H9 (cell line): Measurements from ENCODE around the gene TBC1D25. TPM values are rescaled to one million over a fixed set of nuclear protein-coding genes. Genes with fewer than 3 reads are reported as not detected.

Source experiments
- DNase-seq: peaks from one replicate; pipeline ENCODE4 v3.0.0-alpha.2; 2017
- H2AFZ ChIP-seq: one replicate; pipeline ENCODE4 v1.6.1; 2013; ENCODE audit warnings: mild to moderate bottlenecking, low read length, control low read depth, moderate library complexity
- H2AK5ac ChIP-seq: 2 replicates; pipeline ENCODE4 v1.6.1; 2013; ENCODE audit warnings: low read length, control low read depth, mixed read lengths; ENCODE audit not compliant: insufficient read length
- H2BK120ac ChIP-seq: one replicate; pipeline ENCODE4 v1.6.1; 2013; ENCODE audit warnings: low read depth, mild to moderate bottlenecking, low read length, control low read depth, inconsistent platforms; ENCODE audit not compliant: poor library complexity, severe bottlenecking
- H2BK12ac ChIP-seq: 2 replicates; pipeline ENCODE4 v1.6.1; 2013; ENCODE audit warnings: low read length, control low read depth, mixed read lengths, low read depth; ENCODE audit not compliant: insufficient read length
- H2BK15ac ChIP-seq: 2 replicates; pipeline ENCODE4 v1.6.1; 2013; ENCODE audit warnings: low read depth, low read length, control low read depth
- H2BK20ac ChIP-seq: one replicate; pipeline ENCODE4 v1.6.1; 2013; ENCODE audit warnings: low read depth, mild to moderate bottlenecking, low read length, control low read depth, inconsistent platforms; ENCODE audit not compliant: poor library complexity, severe bottlenecking
- H2BK5ac ChIP-seq: 2 replicates; pipeline ENCODE4 v1.6.1; 2013; ENCODE audit warnings: low read length, control low read depth, mixed read lengths; ENCODE audit not compliant: insufficient read length
- H3K14ac ChIP-seq: 2 replicates; pipeline ENCODE4 v1.6.1; 2013; ENCODE audit warnings: low read length, control low read depth; ENCODE audit not compliant: insufficient read depth
- H3K18ac ChIP-seq: 2 replicates; pipeline ENCODE4 v1.6.1; 2013; ENCODE audit warnings: low read depth, mild to moderate bottlenecking, mixed read lengths, low read length, control low read depth; ENCODE audit not compliant: insufficient read length
- H3K23ac ChIP-seq: 2 replicates; pipeline ENCODE4 v1.6.1; 2013; ENCODE audit warnings: low read length, control low read depth, mixed read lengths, low read depth; ENCODE audit not compliant: insufficient read length
- H3K23me2 ChIP-seq: 2 replicates; pipeline ENCODE4 v1.6.1; 2013; ENCODE audit warnings: low read depth, mild to moderate bottlenecking, mixed read lengths, low read length, control low read depth; ENCODE audit not compliant: insufficient read length, poor library complexity, severe bottlenecking
- H3K27ac ChIP-seq: 2 replicates; pipeline ENCODE4 v1.5.1; 2013; ENCODE audit warnings: low read length, control low read depth, mixed read lengths, low read depth; ENCODE audit not compliant: insufficient read length
- H3K27me3 ChIP-seq: 2 replicates; pipeline ENCODE4 v1.6.1; 2013; ENCODE audit warnings: low read length, control low read depth, inconsistent platforms; ENCODE audit not compliant: insufficient read depth
- H3K4ac ChIP-seq: 2 replicates; pipeline ENCODE4 v1.6.1; 2013; ENCODE audit warnings: low read depth, mild to moderate bottlenecking, control low read depth, inconsistent platforms, low read length, moderate library complexity
- H3K4me1 ChIP-seq: 2 replicates; pipeline ENCODE4 v1.6.1; 2013; ENCODE audit warnings: low read length, control low read depth, inconsistent platforms; ENCODE audit not compliant: insufficient read depth
- H3K4me2 ChIP-seq: 2 replicates; pipeline ENCODE4 v1.6.1; 2013; ENCODE audit warnings: low read length, control low read depth, mixed read lengths; ENCODE audit not compliant: insufficient read length, insufficient read depth
- H3K56ac ChIP-seq: 2 replicates; pipeline ENCODE4 v1.6.1; 2013; ENCODE audit warnings: low read depth, mild to moderate bottlenecking, mixed read lengths, low read length, control low read depth; ENCODE audit not compliant: insufficient read length
- H3K79me1 ChIP-seq: 2 replicates; pipeline ENCODE4 v1.6.1; 2013; ENCODE audit warnings: low read depth, mild to moderate bottlenecking, moderate library complexity, low read length, control low read depth, inconsistent platforms; ENCODE audit not compliant: insufficient read depth, poor library complexity, severe bottlenecking
- H3K79me2 ChIP-seq: 2 replicates; pipeline ENCODE4 v1.6.1; 2013; ENCODE audit warnings: low read length, control low read depth, inconsistent platforms; ENCODE audit not compliant: insufficient read depth
- H3K9ac ChIP-seq: 2 replicates; pipeline ENCODE4 v1.6.1; 2013; ENCODE audit warnings: low read length, control low read depth, mixed read lengths; ENCODE audit not compliant: insufficient read length; ENCODE audit errors: extremely low read depth
- H3K9me3 ChIP-seq: one replicate; pipeline ENCODE4 v1.6.1; 2013; ENCODE audit warnings: low read depth, low read length, inconsistent platforms; ENCODE audit not compliant: control insufficient read depth
- H3T11ph ChIP-seq: one replicate; pipeline ENCODE4 v1.6.1; 2013; ENCODE audit warnings: mild to moderate bottlenecking, low read length, control low read depth, inconsistent platforms
- H4K20me1 ChIP-seq: one replicate; pipeline ENCODE4 v1.6.1; 2013; ENCODE audit not compliant: control insufficient read depth, insufficient read length, insufficient read depth
- H4K5ac ChIP-seq: 2 replicates; pipeline ENCODE4 v1.6.1; 2013; ENCODE audit warnings: low read depth, mild to moderate bottlenecking, mixed read lengths, low read length, control low read depth; ENCODE audit not compliant: insufficient read length
- H4K8ac ChIP-seq: replicated peaks from 2 replicates; pipeline ENCODE4 v1.6.1; 2013; ENCODE audit warnings: low read length, control low read depth, mixed read lengths, low read depth; ENCODE audit not compliant: insufficient read length
- H4K91ac ChIP-seq: 2 replicates; pipeline ENCODE4 v1.6.1; 2013; ENCODE audit warnings: low read depth, mild to moderate bottlenecking, moderate library complexity, mixed read lengths, low read length, control low read depth; ENCODE audit not compliant: insufficient read length
- H3K27ac Mint-ChIP-seq, 3 experiments: 2 replicates in 2 of 3; 3 replicates in 1 of 3; pipeline ENCODE4 v1.8.0; 2020 to 2021; ENCODE audit warnings: mixed read lengths in 3 of 3, mild to moderate bottlenecking in 1 of 3, moderate library complexity in 1 of 3
- H3K27me3 Mint-ChIP-seq: 2 replicates; pipeline ENCODE4 v1.8.0; 2021; ENCODE audit warnings: low read depth, mild to moderate bottlenecking, moderate library complexity, mixed read lengths
- H3K36me3 Mint-ChIP-seq, 3 experiments: 2 replicates in 2 of 3; 3 replicates in 1 of 3; pipeline ENCODE4 v1.8.0; 2020 to 2021; ENCODE audit warnings: low read depth in 3 of 3, mixed read lengths in 3 of 3; ENCODE audit not compliant: insufficient read depth in 1 of 3
- H3K4me1 Mint-ChIP-seq, 2 experiments: 2 replicates each; pipeline ENCODE4 v1.8.0; 2020; ENCODE audit warnings: mixed read lengths in 2 of 2
- H3K4me3 Mint-ChIP-seq, 2 experiments: 2 replicates in 1 of 2; 3 replicates in 1 of 2; pipeline ENCODE4 v1.8.0; 2020 to 2021; ENCODE audit warnings: mild to moderate bottlenecking in 2 of 2, mixed read lengths in 2 of 2, moderate library complexity in 1 of 2
- H3K9me3 Mint-ChIP-seq, 2 experiments: 2 replicates in 1 of 2; 3 replicates in 1 of 2; pipeline ENCODE4 v1.8.0; 2020; ENCODE audit warnings: mild to moderate bottlenecking in 2 of 2, mixed read lengths in 2 of 2, moderate library complexity in 1 of 2
- WGBS: extraction: QIAGEN DNeasy Blood & Tissue Kit; methylation state at CpG from one replicate; pipeline ENCODE4 v1.1.7; 2013; ENCODE audit warnings: missing lambda C conversion rate, low lambda C conversion rate, mixed read lengths; ENCODE audit not compliant: insufficient read length; ENCODE audit errors: extremely low coverage; 5-methylcytosine and 5-hydroxymethylcytosine counted together
- total RNA-seq: library from RNA; stranded (reverse); gene quantifications from 2 replicates; pipeline ENCODE4 v1.2.1, GENCODE V29; 2021
- TF ChIP-seq, protein P1 (sequence below): fragments of 200-600 bp; sonication (generic); conservative IDR thresholded peaks from 3 replicates; pipeline ENCODE4 v1.8.0; 2021; ENCODE audit warnings: antibody characterized with exemption, mild to moderate bottlenecking

The TBC1D25 gene
- total RNA-seq, 1 experiment from 2014 or later, result 10.2 TPM

DNA sequence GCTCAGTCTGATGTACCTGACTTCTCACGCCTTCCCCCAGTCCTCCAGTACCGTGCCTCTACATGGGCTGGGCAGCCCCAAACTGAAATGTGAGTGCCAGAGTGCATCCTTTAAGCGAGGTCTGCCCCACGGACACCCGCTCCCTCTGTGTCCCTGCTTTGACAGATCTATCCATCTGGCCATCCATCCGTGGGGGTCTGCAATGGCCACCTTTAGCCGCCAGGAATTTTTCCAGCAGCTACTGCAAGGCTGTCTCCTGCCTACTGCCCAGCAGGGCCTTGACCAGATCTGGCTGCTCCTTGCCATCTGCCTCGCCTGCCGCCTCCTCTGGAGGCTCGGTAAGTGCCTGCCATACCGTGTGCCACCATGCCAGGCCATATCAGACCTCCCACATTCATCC lies 29.9 kb upstream of the TBC1D25 start:
- no CpG with 5 or more reads among the region's 11 CpGs for WGBS
- Histone ChIP-seq H2BK120ac (no peak overlapping the region), H3K79me2 (no peaks in the 10 kb centered on the region), H3K79me1 (no peaks in the 10 kb centered on the region), H2BK20ac (no peak overlapping the region), H3K4me1 (no peaks in the 10 kb centered on the region), H3K9ac (no peak overlapping the region), H3K27me3 (no peaks in the 10 kb centered on the region), H3K14ac (no peak overlapping the region), H3K23me2 (peaks cover 5% of the 10 kb centered on the region), H4K20me1 (no peaks in the 10 kb centered on the region), H3K18ac (no peak overlapping the region), H3T11ph (no peak overlapping the region), H4K5ac (no peak overlapping the region), H4K8ac (no peak overlapping the region), H3K27ac (no peak overlapping the region), H3K4ac (no peak overlapping the region), H2AK5ac (no peak overlapping the region), H3K56ac (no peak overlapping the region), H2AFZ (no peak overlapping the region), H2BK15ac (no peak overlapping the region), H2BK12ac (no peak overlapping the region), H3K23ac (no peak overlapping the region), H3K4me2 (peak overlapping the region; percentile 45), H2BK5ac (no peak overlapping the region), H4K91ac (no peak overlapping the region), H3K9me3 (peaks cover 44% of the 10 kb centered on the region)
- TF ChIP-seq, protein P1, sequence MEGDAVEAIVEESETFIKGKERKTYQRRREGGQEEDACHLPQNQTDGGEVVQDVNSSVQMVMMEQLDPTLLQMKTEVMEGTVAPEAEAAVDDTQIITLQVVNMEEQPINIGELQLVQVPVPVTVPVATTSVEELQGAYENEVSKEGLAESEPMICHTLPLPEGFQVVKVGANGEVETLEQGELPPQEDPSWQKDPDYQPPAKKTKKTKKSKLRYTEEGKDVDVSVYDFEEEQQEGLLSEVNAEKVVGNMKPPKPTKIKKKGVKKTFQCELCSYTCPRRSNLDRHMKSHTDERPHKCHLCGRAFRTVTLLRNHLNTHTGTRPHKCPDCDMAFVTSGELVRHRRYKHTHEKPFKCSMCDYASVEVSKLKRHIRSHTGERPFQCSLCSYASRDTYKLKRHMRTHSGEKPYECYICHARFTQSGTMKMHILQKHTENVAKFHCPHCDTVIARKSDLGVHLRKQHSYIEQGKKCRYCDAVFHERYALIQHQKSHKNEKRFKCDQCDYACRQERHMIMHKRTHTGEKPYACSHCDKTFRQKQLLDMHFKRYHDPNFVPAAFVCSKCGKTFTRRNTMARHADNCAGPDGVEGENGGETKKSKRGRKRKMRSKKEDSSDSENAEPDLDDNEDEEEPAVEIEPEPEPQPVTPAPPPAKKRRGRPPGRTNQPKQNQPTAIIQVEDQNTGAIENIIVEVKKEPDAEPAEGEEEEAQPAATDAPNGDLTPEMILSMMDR, result no peak
- Mint-ChIP-seq H3K4me1 (peaks cover 3 to 8% of the 10 kb centered on the region in 2 experiments; a peak in 3 of 4 replicates), H3K4me3 (peak overlapping the region; percentile 83 to 91), H3K27ac (no peak overlapping the region; a peak in 1 of 7 replicates), H3K9me3 (peaks cover 64 to 70% of the 10 kb centered on the region in 2 experiments), H3K36me3 (peaks cover 7 to 15% (median 13%) of the 10 kb centered on the region in 3 experiments; a peak in 6 of 7 replicates), H3K27me3 (peaks cover 4% of the 10 kb centered on the region)
- DNase-seq, result no peak
